Measurements from ENCODE around the gene TTLL8. TPM values are rescaled to one million over a fixed set of nuclear protein-coding genes. Genes with fewer than 3 reads are reported as not detected.

TTLL8 gene
- total RNA-seq, 2 donors from 2014 or later = not detected

GRCh38 chr22:50041361-50042065 is 16.6 kb downstream of the TTLL8 start:
- intact Hi-C loops (cut with DNase I) = no loop called here
- WGBS, 2 donors = 77 to 92% methylated on average over 10 to 15 of the region's 17 CpGs
- TF ChIP-seq POLR2A (IDR thresholded peaks at IDR 0.05) = no peak
- TF ChIP-seq, protein P1, sequence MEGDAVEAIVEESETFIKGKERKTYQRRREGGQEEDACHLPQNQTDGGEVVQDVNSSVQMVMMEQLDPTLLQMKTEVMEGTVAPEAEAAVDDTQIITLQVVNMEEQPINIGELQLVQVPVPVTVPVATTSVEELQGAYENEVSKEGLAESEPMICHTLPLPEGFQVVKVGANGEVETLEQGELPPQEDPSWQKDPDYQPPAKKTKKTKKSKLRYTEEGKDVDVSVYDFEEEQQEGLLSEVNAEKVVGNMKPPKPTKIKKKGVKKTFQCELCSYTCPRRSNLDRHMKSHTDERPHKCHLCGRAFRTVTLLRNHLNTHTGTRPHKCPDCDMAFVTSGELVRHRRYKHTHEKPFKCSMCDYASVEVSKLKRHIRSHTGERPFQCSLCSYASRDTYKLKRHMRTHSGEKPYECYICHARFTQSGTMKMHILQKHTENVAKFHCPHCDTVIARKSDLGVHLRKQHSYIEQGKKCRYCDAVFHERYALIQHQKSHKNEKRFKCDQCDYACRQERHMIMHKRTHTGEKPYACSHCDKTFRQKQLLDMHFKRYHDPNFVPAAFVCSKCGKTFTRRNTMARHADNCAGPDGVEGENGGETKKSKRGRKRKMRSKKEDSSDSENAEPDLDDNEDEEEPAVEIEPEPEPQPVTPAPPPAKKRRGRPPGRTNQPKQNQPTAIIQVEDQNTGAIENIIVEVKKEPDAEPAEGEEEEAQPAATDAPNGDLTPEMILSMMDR (IDR thresholded peaks at IDR 0.05) = no peak
- DNase-seq (no peak), ATAC-seq (no peak)
- Histone ChIP-seq H3K36me3 (replicated peaks in 1 of 2; ENCODE audit: insufficient read depth in 1 of 2, low read depth in 2 of 2) (no peaks in the 10 kb centered on the region), H3K9me3 (peaks cover 0 to 8% (median 0%) of the 10 kb centered on the region in 3 donors), H3K27me3 (no peaks in the 10 kb centered on the region), H3K4me1 (no peaks in the 10 kb centered on the region), H3K4me3 (no peak overlapping the region), H3K27ac (no peak overlapping the region)

DNA sequence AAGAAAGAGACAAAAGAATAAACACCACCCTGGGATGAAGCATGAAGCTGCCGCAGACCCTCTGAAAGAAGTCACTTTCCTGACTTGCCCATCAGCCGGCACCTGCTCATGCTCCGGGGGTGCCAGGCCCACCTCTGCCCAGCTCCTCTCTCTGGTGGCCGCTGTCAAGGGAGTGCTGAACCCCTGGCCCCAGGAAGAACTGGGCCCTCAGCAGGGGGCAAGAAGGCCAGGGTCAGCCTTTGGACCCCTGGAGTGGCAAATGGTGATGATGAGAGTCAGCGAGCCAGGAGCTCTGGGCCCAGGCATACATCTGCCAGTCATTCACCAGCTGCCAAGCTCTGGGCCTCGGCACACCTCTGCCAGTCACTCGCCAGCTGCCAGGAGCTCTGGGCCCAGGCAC is 17.4 kb downstream of the TTLL8 start:
- H3K27me3 ChIP-seq = no peaks in the 10 kb centered on the region
- DNase-seq = no peak
- H3K36me3 ChIP-seq (replicated peaks in 1 of 2; ENCODE audit: insufficient read depth in 1 of 2, low read depth in 2 of 2) = no peaks in the 10 kb centered on the region

DNA sequence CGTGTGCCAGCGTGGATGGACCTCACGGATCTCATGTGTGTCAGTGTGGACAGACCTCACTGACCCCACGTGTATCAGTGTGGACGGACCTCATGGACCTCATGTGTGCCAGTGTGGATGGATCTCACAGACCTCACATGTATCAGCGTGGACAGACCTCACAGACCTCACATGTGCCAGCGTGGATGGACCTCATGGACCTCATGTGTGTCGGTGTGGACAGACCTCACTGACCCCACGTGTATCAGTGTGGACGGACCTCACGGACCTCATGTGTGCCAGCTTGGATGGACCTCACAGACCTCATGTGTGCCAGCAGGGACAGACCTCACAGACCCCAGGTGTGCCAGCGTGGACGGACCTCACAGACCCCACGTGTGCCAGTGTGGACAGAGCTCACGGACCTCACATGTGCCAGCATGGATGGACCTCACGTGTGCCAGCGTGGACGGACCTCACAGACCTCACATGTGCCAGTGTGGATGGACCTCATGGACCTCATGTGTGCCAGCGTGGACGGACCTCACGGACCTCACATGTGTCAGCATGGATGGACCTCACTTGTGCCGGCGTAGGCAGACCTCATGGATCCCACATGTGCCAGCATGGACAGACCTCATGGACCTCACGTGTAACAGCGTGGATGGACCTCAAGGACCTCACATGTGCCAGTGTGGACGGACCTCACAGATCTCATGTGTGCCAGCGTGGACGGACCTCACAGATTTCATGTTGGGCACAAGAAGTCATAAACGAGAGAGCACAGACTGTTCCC is 18.2 kb downstream of the TTLL8 start:
- no peak for ATAC-seq
- DNase-seq = no peak
- WGBS, 2 donors = 80 to 83% methylated on average over 19 to 29 of the region's 29 CpGs

More for the DNA sequence above, 17.4 kb downstream of the TTLL8 start:
- Histone ChIP-seq H3K9me3 (peaks cover 0 to 8% (median 0%) of the 10 kb centered on the region in 3 donors), H3K27ac (no peak overlapping the region), H3K4me1 (no peaks in the 10 kb centered on the region), H3K4me3 (no peak overlapping the region)
- intact Hi-C loops (cut with DNase I) = no loop called here
- no peak for ATAC-seq
- TF ChIP-seq, protein P1 (IDR thresholded peaks at IDR 0.05) = no peak
- no peak for TF ChIP-seq POLR2A (IDR thresholded peaks at IDR 0.05)
- 83 to 94% methylated on average over 2 to 7 of the region's 7 CpGs for whole genome bisulfite sequencing, 2 donors

GRCh38 chr22:50035976-50036724 is 21.9 kb downstream of the TTLL8 start:
- no peak overlapping the region for H3K27ac ChIP-seq
- ATAC-seq (no peak), DNase-seq (no peak)
- H3K4me1 ChIP-seq = no peaks in the 10 kb centered on the region
- H3K9me3 ChIP-seq = peaks cover 0 to 8% (median 0%) of the 10 kb centered on the region in 3 donors
- TF ChIP-seq POLR2A (IDR thresholded peaks at IDR 0.05) = no peak
- TF ChIP-seq, protein P1 (IDR thresholded peaks at IDR 0.05) = no peak
- no peak overlapping the region for H3K4me3 ChIP-seq
- H3K27me3 ChIP-seq = no peaks in the 10 kb centered on the region
- H3K36me3 ChIP-seq (replicated peaks in 1 of 2; ENCODE audit: insufficient read depth in 1 of 2, low read depth in 2 of 2) = no peaks in the 10 kb centered on the region
- 65 to 89% methylated on average over 8 to 23 of the region's 23 CpGs for WGBS, 2 donors
- intact Hi-C loops (cut with DNase I) = no loop called here

More for the DNA sequence above, 18.2 kb downstream of the TTLL8 start:
- Histone ChIP-seq H3K4me1 (no peaks in the 10 kb centered on the region), H3K27ac (no peak overlapping the region), H3K27me3 (no peaks in the 10 kb centered on the region), H3K9me3 (peaks cover 0 to 8% (median 0%) of the 10 kb centered on the region in 3 donors), H3K36me3 (replicated peaks in 1 of 2; ENCODE audit: insufficient read depth in 1 of 2, low read depth in 2 of 2) (no peaks in the 10 kb centered on the region), H3K4me3 (no peak overlapping the region)
- no peak for TF ChIP-seq POLR2A (IDR thresholded peaks at IDR 0.05)
- TF ChIP-seq, protein P1 (IDR thresholded peaks at IDR 0.05) = no peak
- intact Hi-C loops (cut with DNase I) = no loop called here
